Keratinocyte (primary cell): ENCODE measurements around the gene NOL7. TPM values are rescaled to one million over a fixed set of nuclear protein-coding genes. Genes with fewer than 3 reads are reported as not detected.

ENCODE experiments used
- DNase-seq: peaks from one replicate; pipeline ENCODE4 v3.0.0-alpha.2; 2011; ENCODE audit warnings: low read depth, missing footprints, low spot score
- FAIRE-seq: peaks from 2 replicates; lab custom pipeline; 2011; peaks lifted over from hg19 to GRCh38; lab: Jason Lieb, UNC
- H2AFZ ChIP-seq: 2 replicates; pipeline ENCODE4 v1.6.0; 2012; ENCODE audit warnings: low read length, control low read depth, inconsistent platforms; ENCODE audit not compliant: control insufficient read depth
- H3K27ac ChIP-seq: 2 replicates; pipeline ENCODE4 v1.5.1; 2011; ENCODE audit warnings: low read length; ENCODE audit not compliant: control insufficient read depth, insufficient read depth
- H3K27me3 ChIP-seq: 3 replicates; pipeline ENCODE4 v1.6.0; 2011; ENCODE audit warnings: low read length; ENCODE audit not compliant: control insufficient read depth, insufficient read depth; ENCODE audit errors: extremely low read depth
- H3K36me3 ChIP-seq, 2 experiments: 2 replicates in 1 of 2; 3 replicates in 1 of 2; pipeline ENCODE4 v1.5.1; 2011; ENCODE audit warnings: low read length in 2 of 2, mild to moderate bottlenecking in 1 of 2; ENCODE audit not compliant: control insufficient read depth in 2 of 2, insufficient read depth in 2 of 2; ENCODE audit errors: extremely low read depth in 1 of 2
- H3K4me1 ChIP-seq: 3 replicates; pipeline ENCODE4 v1.5.1; 2011; ENCODE audit warnings: low read length; ENCODE audit not compliant: control insufficient read depth, insufficient read depth; ENCODE audit errors: extremely low read depth
- H3K4me2 ChIP-seq: 3 replicates; pipeline ENCODE4 v1.6.0; 2011; ENCODE audit warnings: low read depth, low read length; ENCODE audit not compliant: control insufficient read depth, insufficient read depth; ENCODE audit errors: extremely low read depth
- H3K4me3 ChIP-seq, 3 experiments: fragments of 200-600 bp in 1 of 3; sonication (generic) in 1 of 3; 2 replicates in 2 of 3; 3 replicates in 1 of 3; pipeline ENCODE4 v1.5.1; 2011 to 2016; ENCODE audit warnings: low read length in 3 of 3, mild to moderate bottlenecking in 3 of 3, control low read depth in 2 of 3, inconsistent platforms in 1 of 3, low read depth in 1 of 3, mixed read lengths in 1 of 3, mixed run types in 1 of 3, moderate library complexity in 1 of 3; ENCODE audit not compliant: control insufficient read depth in 2 of 3, insufficient read depth in 2 of 3; ENCODE audit errors: extremely low read depth in 1 of 3
- H3K79me2 ChIP-seq: 2 replicates; pipeline ENCODE4 v1.6.0; 2012; ENCODE audit warnings: low read length; ENCODE audit not compliant: control insufficient read depth, insufficient read depth
- H3K9ac ChIP-seq: 3 replicates; pipeline ENCODE4 v1.6.0; 2011; ENCODE audit warnings: low read length; ENCODE audit not compliant: control insufficient read depth, insufficient read depth; ENCODE audit errors: extremely low read depth
- H3K9me1 ChIP-seq: 3 replicates; pipeline ENCODE4 v1.6.0; 2011; ENCODE audit warnings: low read length; ENCODE audit not compliant: control insufficient read depth, insufficient read depth; ENCODE audit errors: extremely low read depth
- H3K9me3 ChIP-seq: 2 replicates; pipeline ENCODE4 v1.5.1; 2012; ENCODE audit warnings: low read depth, low read length; ENCODE audit not compliant: control insufficient read depth
- H4K20me1 ChIP-seq: 3 replicates; pipeline ENCODE4 v1.6.0; 2011; ENCODE audit warnings: low read length; ENCODE audit not compliant: control insufficient read depth, insufficient read depth; ENCODE audit errors: extremely low read depth
- CTCF ChIP-seq, 3 experiments: IDR thresholded peaks in 1 of 3; conservative IDR thresholded peaks in 1 of 3; optimal IDR thresholded peaks in 1 of 3; 2 replicates in 2 of 3; 3 replicates in 1 of 3; pipeline versions ENCODE3 to v1.5.1; 2011; ENCODE audit warnings: low read length in 3 of 3, mild to moderate bottlenecking in 3 of 3, moderate library complexity in 2 of 3, control low read depth in 1 of 3, inconsistent platforms in 1 of 3; ENCODE audit not compliant: insufficient read depth in 2 of 3; ENCODE audit errors: extremely low read depth in 1 of 3
- EZH2 ChIP-seq: IDR thresholded peaks from one replicate; pipeline ENCODE4 v1.6.1; 2012; ENCODE audit warnings: inconsistent platforms, mild to moderate bottlenecking, low read length, moderate library complexity
- dilution Hi-C: fragments of 300-500 bp; cut with MboI; formaldehyde crosslinking; loops from one replicate; pipeline ENCODE4 v1.7.0; 2020; ENCODE audit warnings: low sequenced_read_pairs; ENCODE audit not compliant: extremely low pct_ligation_motif_present
- polyA plus RNA-seq, 5 experiments: library from polyadenylated mRNA; depleted of rRNA in 3 of 5; stranded (reverse) in 3 of 5; stranded (forward) in 1 of 5; unstranded in 1 of 5; fragments of >200 nt; gene quantifications; 1 replicate in 1 of 5; 2 replicates in 3 of 5; 3 replicates in 1 of 5; pipeline versions ENCODE4 v1.2.1 to v1.2.3, GENCODE V29; 2011 to 2012; ENCODE audit warnings: missing spikeins in 2 of 5, low read depth in 1 of 5, low replicate concordance in 1 of 5

The NOL7 gene
- polyA plus RNA-seq, 1 donor (not counting 4 experiments of a cell fraction or from before 2014, with no cell fraction given), result 45.3 TPM

DNA sequence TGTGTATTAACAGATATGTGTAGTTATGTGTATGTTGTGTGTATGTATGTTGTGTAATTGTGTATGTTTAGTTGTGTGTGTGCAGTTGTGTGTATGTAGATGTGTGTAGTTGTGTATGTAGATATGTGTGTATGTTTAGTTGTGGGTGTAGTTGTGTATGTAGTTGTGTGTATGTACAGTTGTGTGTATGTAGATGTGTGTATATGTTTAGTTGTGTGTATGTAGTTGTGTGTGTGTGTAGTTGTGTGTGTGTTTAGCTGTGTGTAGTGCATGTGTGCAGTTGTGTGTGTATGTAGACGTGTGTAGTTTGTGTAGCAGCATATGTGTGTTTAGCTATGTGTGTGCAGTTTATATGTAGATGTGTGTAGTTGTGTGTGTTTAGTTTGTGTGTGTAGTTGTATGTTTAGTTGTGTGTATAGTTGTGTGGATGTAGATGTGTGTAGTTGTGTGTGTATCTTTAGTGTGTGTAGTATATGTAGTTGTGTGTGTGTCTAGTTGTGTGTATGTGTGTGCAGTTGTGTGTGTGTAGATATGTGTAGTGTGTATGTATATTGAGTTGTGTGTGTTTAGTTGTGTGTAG, 24.5 kb upstream of the NOL7 start:
- Histone ChIP-seq H3K4me1 (no peaks in the 10 kb centered on the region), H3K36me3 (peaks cover 10 to 14% of the 10 kb centered on the region in 2 experiments), H3K27ac (no peak overlapping the region), H4K20me1 (no peaks in the 10 kb centered on the region), H3K27me3 (no peaks in the 10 kb centered on the region), H2AFZ (no peak overlapping the region), H3K9me3 (no peaks in the 10 kb centered on the region), H3K9ac (no peak overlapping the region), H3K9me1 (no peaks in the 10 kb centered on the region), H3K4me2 (no peak overlapping the region), H3K4me3 (no peak overlapping the region), H3K79me2 (no peaks in the 10 kb centered on the region)
- no peak for TF ChIP-seq CTCF (optimal IDR thresholded peaks at IDR 0.05 in 1 of 3, IDR thresholded peaks at IDR 0.05 in 1 of 3, conservative IDR thresholded peaks at IDR 0.05 in 1 of 3; ENCODE audit: extremely low read depth in 1 of 3, insufficient read depth in 2 of 3, low read length in 3 of 3)
- TF ChIP-seq EZH2, result no peak
- FAIRE-seq (peak; percentile 26), DNase-seq (no peak)
- dilution Hi-C loops, result no loop called here

- dilution Hi-C loops, result no loop called here
- peaks cover 10 to 14% of the 10 kb centered on the region in 2 experiments for H3K36me3 ChIP-seq
- no peak overlapping the region for H3K9ac ChIP-seq
- DNase-seq (no peak), FAIRE-seq (no peak)
- no peaks in the 10 kb centered on the region for H3K9me1 ChIP-seq
- H3K9me3 ChIP-seq, result no peaks in the 10 kb centered on the region
- H2AFZ ChIP-seq, result no peak overlapping the region
- H4K20me1 ChIP-seq, result no peaks in the 10 kb centered on the region
- H3K27me3 ChIP-seq, result no peaks in the 10 kb centered on the region
- no peak overlapping the region for H3K4me2 ChIP-seq
- H3K4me3 ChIP-seq, result no peak overlapping the region
- no peaks in the 10 kb centered on the region for H3K4me1 ChIP-seq
- H3K79me2 ChIP-seq, result no peaks in the 10 kb centered on the region
- H3K27ac ChIP-seq, result no peak overlapping the region
- TF ChIP-seq CTCF (optimal IDR thresholded peaks at IDR 0.05 in 1 of 3, IDR thresholded peaks at IDR 0.05 in 1 of 3, conservative IDR thresholded peaks at IDR 0.05 in 1 of 3; ENCODE audit: extremely low read depth in 1 of 3, insufficient read depth in 2 of 3, low read length in 3 of 3) (no peak), EZH2 (no peak)
These were observed 23.8 kb upstream of the NOL7 start for GRCh38 chr6:13591205-13591921.
